GM18519 (cell line): ENCODE results near the gene NFE2L1.
"Not testable (repeated sequence)": the region's sequence is repeated elsewhere in the genome, so short reads cannot be mapped to it uniquely, and the experiment has no call there.

ENCODE experiments used
- ATAC-seq: cut with Tn5 transposase; IDR thresholded peaks from one replicate; pipeline ENCODE4 v1.9.1; 2021; ENCODE audit warnings: mild to moderate bottlenecking, moderate library complexity; ENCODE audit not compliant: unreplicated experiment, low FRiP score

Gene NFE2L1

GRCh38 chr17:48047741-48048383, at the start of gene NFE2L1:
NFE2L1 (plus strand) TSS chr17:48048359; CDS start chr17:48051119, 2,760 bp downstream.
- peak; percentile 74 for ATAC-seq

GRCh38 chr17:47999582-47999981, 48.6 kb upstream of the NFE2L1 start:
- ATAC-seq = no peak

- no peak for ATAC-seq
These were observed 47.0 kb upstream of the NFE2L1 start for GRCh38 chr17:48001197-48001596.

GRCh38 chr17:48001657-48002056, 46.5 kb upstream of the NFE2L1 start:
- ATAC-seq = not testable (repeated sequence)

- ATAC-seq = no peak
These were observed 45.8 kb upstream of the NFE2L1 start for GRCh38 chr17:48002266-48002915.

GRCh38 chr17:48002916-48003416, 45.2 kb upstream of the NFE2L1 start:
- ATAC-seq = no peak

GRCh38 chr17:48003417-48004151, 44.6 kb upstream of the NFE2L1 start:
- ATAC-seq = no peak

- no peak for ATAC-seq
These were observed 43.2 kb upstream of the NFE2L1 start for GRCh38 chr17:48004983-48005382.

GRCh38 chr17:48006936-48007709, 41.0 kb upstream of the NFE2L1 start:
- ATAC-seq = no peak

- no peak for ATAC-seq
These were observed 38.0 kb upstream of the NFE2L1 start for GRCh38 chr17:48010193-48010592.

- no peak for ATAC-seq
These were observed 36.6 kb upstream of the NFE2L1 start for GRCh38 chr17:48011405-48012150.

- ATAC-seq = no peak
These were observed 36.0 kb upstream of the NFE2L1 start for GRCh38 chr17:48012151-48012520.

- no peak for ATAC-seq
These were observed 35.5 kb upstream of the NFE2L1 start for GRCh38 chr17:48012654-48013053.

- no peak for ATAC-seq
These were observed 34.1 kb upstream of the NFE2L1 start for GRCh38 chr17:48013876-48014594.

GRCh38 chr17:48014595-48015111, 33.5 kb upstream of the NFE2L1 start:
- no peak for ATAC-seq

GRCh38 chr17:48016112-48016511, 32.0 kb upstream of the NFE2L1 start:
- ATAC-seq = no peak

GRCh38 chr17:48017817-48018158, 30.4 kb upstream of the NFE2L1 start:
- not testable (repeated sequence) for ATAC-seq

- ATAC-seq = no peak
These were observed 26.2 kb upstream of the NFE2L1 start for GRCh38 chr17:48021934-48022333.

- no peak for ATAC-seq
These were observed 25.3 kb upstream of the NFE2L1 start for GRCh38 chr17:48022901-48023300.
